ENCODE results near the gene ANP32B.
"Not testable (repeated sequence)": the region's sequence is repeated elsewhere in the genome, so short reads cannot be mapped to it uniquely, and the experiment has no call there.

Gene ANP32B

GRCh38 chr9:97964901-97965300 lies 18.2 kb upstream of the ANP32B start:
- no peak for DNase-seq

- DNase-seq, result no peak
Measured at GRCh38 chr9:97966493-97966892, 16.6 kb upstream of the ANP32B start.

DNA sequence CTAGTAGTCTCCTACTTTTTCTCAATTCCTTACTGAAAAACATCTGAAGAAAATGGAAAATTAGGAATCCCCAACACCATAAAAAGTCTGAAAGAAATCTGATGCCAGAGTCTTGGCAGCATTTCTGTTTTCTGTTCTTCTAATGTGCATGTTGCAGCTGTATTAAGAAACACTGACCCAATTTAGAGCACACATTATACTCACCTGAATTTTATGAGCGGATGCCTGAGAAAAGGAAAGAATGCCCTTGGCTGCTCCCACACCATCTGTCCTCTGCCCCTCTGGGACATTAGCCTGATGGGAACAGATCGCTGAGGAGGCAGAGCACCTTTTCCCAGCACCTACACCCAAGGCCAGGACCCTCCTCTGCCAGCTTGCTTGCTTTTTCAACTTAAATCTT lies 14.1 kb upstream of the ANP32B start:
- no peak for DNase-seq

- no peak for DNase-seq
Measured at GRCh38 chr9:97970165-97970564, 13.0 kb upstream of the ANP32B start.

DNA sequence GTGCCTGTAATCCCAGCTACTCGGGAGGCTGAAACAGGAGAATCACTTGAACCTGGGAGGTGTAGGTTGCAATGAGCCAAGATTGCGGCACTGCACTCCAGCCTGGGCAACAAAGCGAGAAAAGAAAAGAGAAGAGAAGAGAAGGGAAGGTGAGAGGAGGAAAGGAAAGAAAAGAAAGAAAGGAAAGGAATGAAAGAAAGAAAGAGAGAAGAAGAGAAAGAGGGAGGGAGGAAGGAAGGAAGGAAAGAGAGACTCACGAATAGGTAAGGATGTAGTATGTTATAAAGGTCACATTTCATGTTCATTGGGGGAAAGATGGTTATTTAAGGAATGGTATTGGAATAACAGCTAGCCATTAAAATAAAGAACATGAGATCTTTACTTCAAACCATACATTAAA lies 10.4 kb upstream of the ANP32B start:
- DNase-seq, result no peak

DNA sequence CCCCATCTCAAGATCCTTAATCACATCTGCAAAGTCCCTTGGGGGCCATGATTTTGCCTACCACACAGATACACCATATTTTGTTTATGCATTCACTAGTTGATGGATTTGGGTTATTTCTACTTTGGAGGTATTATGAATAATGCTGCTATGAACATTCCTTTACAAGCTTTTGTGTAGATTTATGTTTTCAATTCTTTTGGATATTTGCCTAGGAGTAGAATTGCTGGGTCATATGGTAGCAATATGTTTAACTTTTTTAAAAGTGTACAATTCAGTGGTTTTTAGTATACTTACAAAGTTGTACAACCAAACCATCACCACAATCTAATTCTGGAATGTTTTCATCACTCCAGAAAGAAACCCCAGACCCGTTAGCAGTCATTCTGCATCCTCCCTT lies 7.8 kb upstream of the ANP32B start:
- DNase-seq, result no peak

GRCh38 chr9:97976633-97977032 lies 6.5 kb upstream of the ANP32B start:
- DNase-seq, result not testable (repeated sequence)

DNA sequence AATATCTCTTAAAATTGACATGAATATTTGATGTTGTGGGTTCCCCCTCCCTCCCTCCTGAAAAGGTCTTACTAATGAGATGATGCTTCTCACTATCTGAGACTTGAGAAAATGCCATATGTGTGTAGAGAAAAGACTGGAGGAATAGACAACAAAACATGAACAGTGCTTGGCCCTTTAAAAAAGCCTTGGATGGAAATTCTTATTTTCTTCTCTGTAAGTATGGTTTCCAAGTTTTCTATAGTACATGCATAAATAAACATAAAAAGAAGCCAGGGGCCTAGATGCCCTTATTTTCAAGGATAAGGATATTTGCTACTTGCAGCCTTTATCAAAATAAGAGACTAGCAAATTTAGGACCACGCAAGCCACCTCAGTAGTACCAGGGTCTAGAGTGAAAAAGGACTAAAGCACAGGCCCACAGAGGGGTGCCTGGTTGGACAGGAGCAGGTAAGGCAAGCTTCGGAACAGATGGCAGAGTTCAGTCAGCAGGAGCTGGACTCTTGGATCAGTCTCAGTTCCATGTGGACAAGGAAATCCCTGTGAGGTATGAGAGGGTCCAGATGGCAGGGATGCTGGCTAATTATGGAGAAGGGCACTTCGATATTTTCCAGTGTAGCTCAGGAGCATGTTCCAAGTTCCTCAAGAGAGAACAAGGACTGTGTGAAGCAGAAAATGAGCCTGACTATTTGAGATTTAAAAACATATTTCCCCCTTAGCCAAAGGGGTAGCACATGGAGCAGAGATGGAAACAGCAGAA lies 4.6 kb upstream of the ANP32B start:
- no peak for DNase-seq

GRCh38 chr9:97979788-97980478 lies 3.2 kb upstream of the ANP32B start:
- DNase-seq, result no peak

- DNase-seq, result no peak
Measured at GRCh38 chr9:97980479-97980803, 2.7 kb upstream of the ANP32B start.

- no peak for DNase-seq
Measured at GRCh38 chr9:97980918-97981845, 2.0 kb upstream of the ANP32B start.

DNA sequence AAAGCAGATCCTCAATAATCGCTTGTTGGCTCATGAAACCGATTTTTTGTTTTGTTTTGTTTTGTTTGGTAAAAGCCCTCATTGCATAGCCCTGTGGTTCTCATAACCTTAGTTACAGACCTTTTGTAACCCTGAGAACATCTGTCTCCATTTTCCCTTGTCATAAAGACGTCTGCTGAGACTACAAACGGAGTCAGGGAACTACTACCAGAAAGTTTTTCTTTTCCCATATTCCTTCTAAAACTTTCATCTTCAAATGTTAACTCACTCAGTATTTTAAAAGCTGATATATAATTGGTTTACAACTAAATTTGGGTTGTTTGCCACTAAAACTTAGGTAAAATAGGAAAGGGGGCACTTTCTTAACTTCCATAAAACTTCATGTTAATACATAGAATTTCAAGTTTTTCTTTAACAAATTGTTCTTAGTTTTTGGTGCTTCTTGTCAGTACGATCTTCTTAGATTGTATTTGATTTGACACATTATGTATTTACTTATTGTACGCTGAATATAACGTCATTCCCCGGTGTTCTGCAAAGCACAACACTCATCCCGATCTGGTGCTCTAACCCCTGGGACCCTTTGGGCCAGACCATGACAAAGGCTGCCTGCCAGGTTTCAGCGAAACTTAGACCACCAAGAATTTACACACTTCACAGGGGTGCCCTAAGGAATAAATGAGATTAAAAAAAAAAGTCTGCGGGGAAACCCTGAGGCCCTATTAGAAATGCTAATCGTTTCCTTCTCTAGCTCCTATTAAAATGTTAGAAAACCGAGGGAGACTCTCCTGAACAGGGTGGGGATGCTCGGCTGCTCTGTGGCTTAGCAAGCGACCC lies 1.1 kb upstream of the ANP32B start:
- DNase-seq, result no peak

GRCh38 chr9:97983589-97984187 lies 547 bp downstream of the ANP32B start:
- DNase-seq, result no peak

GRCh38 chr9:97984188-97985057 lies 1.3 kb downstream of the ANP32B start:
- peak in 1 of 2 experiments; percentile 51 for DNase-seq

- DNase-seq, result peak in 1 of 2 experiments; percentile 51
Measured at GRCh38 chr9:97985058-97985861, 2.1 kb downstream of the ANP32B start.

DNA sequence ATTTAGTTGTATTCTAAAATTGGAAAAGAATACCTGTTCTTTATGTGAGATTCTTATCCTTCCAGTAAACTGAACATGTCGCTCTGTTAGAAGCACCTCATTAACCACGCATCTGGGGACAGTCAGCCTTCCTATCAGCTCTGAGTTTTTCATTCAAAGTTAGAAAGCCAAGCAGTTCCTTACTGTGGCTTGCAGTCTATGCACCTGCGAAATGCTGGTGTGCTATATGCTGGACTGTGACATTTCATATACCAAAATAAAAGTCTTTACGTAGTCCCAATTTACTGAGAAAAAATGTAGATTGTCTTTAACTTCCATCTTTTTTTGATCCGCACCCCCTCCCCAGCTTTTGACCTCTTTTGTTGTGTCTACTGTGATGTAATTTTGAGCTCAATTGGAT lies 4.3 kb downstream of the ANP32B start:
- DNase-seq, result no peak

GRCh38 chr9:97990259-97990658 lies 7.1 kb downstream of the ANP32B start:
- no peak for DNase-seq

DNA sequence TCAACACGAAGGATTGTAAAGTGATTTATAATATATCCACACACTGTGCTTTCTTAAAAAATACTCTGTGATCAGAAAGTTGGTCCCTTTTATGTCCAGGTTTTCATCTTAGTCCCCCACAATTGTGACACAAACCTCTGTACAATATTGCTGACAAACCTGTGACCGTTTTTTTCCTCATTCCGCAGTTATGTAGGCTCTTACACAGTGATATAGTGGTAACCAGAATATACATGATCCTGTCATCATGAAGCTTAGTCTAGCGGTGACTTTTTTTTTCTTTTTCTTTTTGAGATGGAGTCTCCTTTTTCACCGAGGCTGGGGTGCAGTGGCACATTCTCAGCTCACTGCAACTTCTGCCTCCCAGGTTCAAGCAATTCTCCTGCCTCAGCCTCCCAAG lies 8.7 kb downstream of the ANP32B start:
- no peak for DNase-seq

DNA sequence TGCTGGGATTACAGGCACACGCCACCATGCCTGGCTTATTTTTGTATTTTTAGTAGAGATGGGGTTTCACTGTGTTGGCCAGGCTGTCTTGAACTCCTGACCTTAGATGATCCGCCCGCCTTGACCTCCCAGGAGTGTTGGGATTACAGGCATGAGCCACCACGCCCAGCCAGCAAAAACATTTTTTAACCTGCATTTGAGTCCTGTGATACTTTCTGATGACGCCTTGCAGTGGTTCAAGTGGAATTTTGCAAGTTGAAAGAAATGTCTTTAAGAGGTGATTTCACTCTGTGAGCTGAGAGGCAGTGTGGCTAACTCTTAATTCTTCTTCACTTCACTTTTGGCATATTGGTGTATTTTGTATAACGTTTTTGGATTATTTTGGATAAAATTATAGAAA lies 9.1 kb downstream of the ANP32B start:
- no peak for DNase-seq

GRCh38 chr9:97993000-97993399 lies 9.9 kb downstream of the ANP32B start:
- DNase-seq, result no peak
